Loucy (cell line): Measurements from ENCODE around the gene PDE5A.

Source experiments
- EZH2phosphoT487 ChIP-seq: fragments of 200-600 bp; IDR thresholded peaks from 2 replicates; pipeline ENCODE4 v1.6.1; 2018; ENCODE audit warnings: antibody characterized with exemption, mild to moderate bottlenecking, moderate library complexity, borderline replicate concordance
- TF ChIP-seq, protein P1 (sequence below): fragments of 200-600 bp; sonication (generic); conservative IDR thresholded peaks from 2 replicates; pipeline ENCODE4 v1.5.1; 2014; ENCODE audit warnings: mild to moderate bottlenecking, antibody characterized with exemption, low read length

DNA sequence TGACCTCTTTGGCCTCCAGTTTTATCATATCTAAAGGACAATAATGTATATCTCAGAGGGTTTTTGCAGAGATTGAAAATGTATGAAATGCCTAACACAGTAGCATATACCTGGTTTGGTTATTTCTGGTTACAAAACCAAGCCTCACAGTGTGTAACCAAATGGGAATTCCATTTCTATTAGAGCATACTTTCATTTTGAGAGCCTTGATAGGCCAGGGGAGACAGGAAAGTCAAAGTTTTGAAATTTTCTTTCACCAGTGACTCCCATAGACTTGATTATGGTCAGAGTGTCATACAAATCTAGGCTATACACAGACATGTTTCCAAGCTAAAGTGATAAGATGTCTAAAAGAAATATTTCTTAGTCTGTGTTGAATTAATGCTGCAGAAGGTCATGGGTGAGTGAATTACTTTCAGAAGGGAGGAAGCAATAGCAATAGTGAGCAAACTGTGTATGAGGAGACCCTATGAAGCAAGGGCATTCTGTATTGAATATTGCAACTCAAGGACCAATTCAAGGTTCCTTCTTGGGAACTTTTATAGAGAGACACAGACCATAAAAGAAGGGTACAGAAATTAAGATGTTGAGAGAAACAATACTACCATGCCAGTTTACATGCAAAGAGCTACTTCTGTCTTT lies 151.1 kb downstream of the PDE5A start:
- TF ChIP-seq, protein P1, sequence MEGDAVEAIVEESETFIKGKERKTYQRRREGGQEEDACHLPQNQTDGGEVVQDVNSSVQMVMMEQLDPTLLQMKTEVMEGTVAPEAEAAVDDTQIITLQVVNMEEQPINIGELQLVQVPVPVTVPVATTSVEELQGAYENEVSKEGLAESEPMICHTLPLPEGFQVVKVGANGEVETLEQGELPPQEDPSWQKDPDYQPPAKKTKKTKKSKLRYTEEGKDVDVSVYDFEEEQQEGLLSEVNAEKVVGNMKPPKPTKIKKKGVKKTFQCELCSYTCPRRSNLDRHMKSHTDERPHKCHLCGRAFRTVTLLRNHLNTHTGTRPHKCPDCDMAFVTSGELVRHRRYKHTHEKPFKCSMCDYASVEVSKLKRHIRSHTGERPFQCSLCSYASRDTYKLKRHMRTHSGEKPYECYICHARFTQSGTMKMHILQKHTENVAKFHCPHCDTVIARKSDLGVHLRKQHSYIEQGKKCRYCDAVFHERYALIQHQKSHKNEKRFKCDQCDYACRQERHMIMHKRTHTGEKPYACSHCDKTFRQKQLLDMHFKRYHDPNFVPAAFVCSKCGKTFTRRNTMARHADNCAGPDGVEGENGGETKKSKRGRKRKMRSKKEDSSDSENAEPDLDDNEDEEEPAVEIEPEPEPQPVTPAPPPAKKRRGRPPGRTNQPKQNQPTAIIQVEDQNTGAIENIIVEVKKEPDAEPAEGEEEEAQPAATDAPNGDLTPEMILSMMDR, result no peak
- TF ChIP-seq EZH2phosphoT487, result no peak
